CD4-positive, alpha-beta T cell treated with Interleukin-15 for 1 hour (primary cell): ENCODE data around the gene SYT8.

Experiments used
- DNase-seq: peaks from one replicate; pipeline ENCODE4 v3.0.0-alpha.2; 2020

SYT8 gene

DNA sequence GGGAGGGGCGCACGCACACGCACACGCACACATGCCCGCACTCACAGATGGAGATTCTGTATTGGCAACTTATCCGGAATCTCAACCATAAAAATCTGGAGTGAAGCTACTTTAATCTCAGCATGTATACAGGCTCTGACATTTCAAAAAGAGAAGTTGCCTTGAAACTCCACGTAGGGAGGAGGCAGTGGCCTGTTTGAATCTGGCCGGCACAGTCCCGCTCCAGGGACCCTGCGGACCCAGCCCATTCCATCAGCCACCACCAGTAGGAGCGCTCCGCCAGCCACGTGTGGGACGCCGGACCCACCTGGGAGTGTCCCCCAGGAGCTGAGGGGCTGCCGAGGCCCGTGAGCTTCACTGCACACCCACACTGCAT is 1.9 kb upstream of the SYT8 start:
- DNase-seq, result no peak

GRCh38 chr11:1834062-1834610 is 654 bp upstream of the SYT8 start:
- DNase-seq, result no peak

- no peak for DNase-seq
Observed at GRCh38 chr11:1835671-1836010, 851 bp downstream of the SYT8 start.

- DNase-seq, result no peak
Observed at GRCh38 chr11:1836011-1836945, 1.5 kb downstream of the SYT8 start.

- DNase-seq, result peak; percentile 87
Observed at GRCh38 chr11:1837171-1838076, 2.6 kb downstream of the SYT8 start.

- no peak for DNase-seq
Observed at GRCh38 chr11:1838077-1838425, 3.3 kb downstream of the SYT8 start.

- DNase-seq, result no peak
Observed at GRCh38 chr11:1838426-1839144, 3.8 kb downstream of the SYT8 start, which contains the start of gene TNNI2. Gene TNNI2 (plus strand): TSS chr11:1838981. CDS start chr11:1839697, 716 bp downstream.

- no peak for DNase-seq
Observed at GRCh38 chr11:1839204-1839923, 4.6 kb downstream of the SYT8 start.

- DNase-seq, result peak; percentile 84
Observed at GRCh38 chr11:1839924-1840779, 5.4 kb downstream of the SYT8 start.

DNA sequence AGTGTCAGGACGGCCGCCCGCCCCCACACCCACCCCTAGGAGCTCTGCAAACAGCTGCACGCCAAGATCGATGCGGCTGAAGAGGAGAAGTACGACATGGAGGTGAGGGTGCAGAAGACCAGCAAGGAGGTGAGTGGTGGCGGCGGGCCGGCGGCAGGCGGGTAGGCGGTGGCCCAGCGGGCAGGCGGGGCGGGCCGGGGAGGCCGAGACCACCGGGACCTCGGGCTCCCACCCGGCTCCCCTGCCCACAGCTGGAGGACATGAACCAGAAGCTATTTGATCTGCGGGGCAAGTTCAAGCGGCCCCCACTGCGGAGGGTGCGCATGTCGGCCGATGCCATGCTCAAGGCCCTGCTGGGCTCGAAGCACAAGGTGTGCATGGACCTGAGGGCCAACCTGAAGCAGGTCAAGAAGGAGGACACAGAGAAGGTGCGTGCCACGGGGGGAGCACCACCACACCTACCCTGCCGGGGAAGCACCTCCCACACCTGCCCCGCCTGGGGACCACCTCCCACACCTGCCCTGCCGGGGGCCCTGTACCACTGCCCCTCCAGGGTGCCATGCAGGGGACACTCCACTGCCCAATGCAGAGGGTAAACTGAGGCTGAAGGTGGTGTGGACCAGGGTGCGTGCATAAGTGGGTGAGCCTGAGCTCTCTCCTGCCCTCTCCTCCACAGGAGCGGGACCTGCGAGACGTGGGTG is 6.1 kb downstream of the SYT8 start:
- DNase-seq, result no peak

DNA sequence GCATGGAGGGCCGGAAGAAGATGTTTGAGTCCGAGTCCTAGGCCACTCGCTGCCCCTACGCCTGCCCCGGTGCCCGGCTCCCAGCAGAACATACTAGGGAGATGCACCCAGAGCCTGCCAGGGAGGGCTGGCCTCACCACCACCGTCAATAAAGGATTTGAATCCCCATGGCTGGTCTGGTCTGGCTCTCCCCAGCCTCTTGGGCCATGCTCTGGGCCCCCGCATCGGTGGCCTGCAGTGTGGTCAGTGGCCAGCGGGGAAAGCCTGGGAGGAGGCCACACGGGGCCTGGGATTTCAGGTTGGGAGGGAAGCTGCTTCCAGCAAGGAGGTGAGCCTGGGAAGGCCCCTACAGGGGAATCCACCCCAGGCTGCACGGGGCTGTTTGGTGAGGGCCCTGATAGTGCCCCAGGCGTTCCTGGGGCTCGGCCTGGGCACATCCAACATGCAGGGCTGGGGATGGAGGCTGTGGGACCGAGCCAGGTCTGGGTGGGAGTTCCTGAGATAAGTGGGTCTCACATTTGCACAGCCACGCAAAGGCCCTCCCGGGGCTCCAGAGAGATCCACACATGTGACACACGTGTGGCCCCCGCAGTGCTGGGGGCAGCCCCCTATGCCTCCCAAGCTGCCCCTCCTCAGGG is 6.8 kb downstream of the SYT8 start:
- DNase-seq, result no peak

- no peak for DNase-seq
Observed at GRCh38 chr11:1842149-1843097, 7.6 kb downstream of the SYT8 start.

- no peak for DNase-seq
Observed at GRCh38 chr11:1843098-1843473, 8.3 kb downstream of the SYT8 start.

DNA sequence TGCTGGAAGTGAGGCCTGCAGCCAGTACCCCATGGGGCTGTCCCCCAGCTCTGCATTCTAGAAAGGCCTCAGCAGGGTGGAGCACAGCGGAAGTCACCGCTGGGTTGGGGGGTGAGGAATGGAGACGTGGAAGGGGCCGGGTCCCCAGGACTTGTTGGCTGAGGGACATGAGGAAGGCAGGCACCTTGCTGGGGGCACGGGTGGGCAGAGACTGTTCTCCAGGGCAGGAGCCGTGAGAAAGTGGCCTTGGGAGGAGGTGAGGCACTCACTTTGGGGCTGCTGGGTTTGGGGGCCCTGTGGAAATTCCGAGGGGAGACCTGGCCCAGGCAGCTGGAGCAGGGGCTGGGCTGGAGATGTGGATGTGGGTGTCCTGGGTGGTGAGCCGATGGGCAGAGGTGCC is 9.0 kb downstream of the SYT8 start:
- DNase-seq, result no peak

- peak; percentile 83 for DNase-seq
Observed at GRCh38 chr11:1844221-1845094, 9.7 kb downstream of the SYT8 start.

DNA sequence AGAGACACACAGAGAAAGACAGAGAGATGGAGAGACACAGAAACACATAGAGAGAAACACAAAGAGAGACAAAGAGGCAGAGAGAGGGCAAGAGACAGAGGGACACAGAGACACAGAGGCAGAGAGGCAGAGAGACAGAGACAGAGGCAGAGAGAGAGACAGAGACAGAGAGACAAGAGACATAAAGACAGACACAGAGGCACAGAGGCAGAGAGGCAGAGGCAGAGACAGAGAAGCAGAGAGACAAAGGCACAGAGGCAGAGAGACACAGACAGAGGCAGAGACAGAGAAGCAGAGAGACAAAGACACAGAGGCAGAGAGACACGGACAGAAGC is 10.3 kb downstream of the SYT8 start:
- DNase-seq, result no peak

DNA sequence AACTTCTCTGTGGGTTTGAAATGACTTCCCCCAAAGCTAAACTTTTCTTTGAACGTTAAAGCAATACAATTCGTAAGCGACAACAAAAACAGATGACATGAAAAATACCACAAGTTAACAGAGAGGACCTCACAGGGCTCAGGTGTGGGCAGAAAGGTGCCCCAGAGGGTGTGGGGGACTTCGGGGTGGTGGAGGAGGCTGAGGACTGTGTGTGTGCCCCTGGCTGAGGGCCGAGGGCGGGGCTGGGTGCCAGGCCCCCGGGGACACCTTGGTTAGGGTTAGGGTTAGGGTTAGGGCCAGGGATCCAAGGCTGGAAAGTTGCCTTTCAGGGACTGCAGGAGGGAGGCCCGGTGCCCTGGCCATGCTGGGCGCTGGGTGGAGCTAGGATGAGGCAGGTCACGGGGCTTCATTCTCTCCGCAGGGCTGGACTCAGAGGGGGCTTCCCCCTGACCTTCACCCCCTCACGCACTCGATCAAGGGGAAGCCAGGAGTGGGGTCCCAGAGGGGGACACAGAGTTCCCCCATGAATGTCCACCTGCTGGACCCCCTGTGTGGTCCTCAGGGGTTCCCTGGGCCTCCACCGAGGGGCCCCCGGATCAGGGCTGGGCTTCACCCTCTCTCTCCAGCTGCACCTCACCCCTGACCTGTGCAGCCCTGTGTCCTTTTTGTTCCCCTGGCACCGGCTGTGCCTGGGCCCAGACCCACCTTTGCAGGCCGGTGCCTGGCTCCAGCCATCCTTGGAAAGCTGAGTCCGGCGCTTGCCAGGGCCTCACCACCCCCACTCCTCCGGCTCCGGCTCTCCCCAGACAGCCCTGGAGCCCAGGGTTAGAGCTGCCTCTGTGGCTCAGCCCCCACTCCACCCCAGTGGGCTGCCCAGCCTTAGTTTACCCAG is 11.0 kb downstream of the SYT8 start:
- peak; percentile 39 for DNase-seq
